ENCODE data around the gene INSIG1.
A peak's percentile ranks its signal among the peaks of the same experiment; 100 is the strongest.

The INSIG1 gene

DNA sequence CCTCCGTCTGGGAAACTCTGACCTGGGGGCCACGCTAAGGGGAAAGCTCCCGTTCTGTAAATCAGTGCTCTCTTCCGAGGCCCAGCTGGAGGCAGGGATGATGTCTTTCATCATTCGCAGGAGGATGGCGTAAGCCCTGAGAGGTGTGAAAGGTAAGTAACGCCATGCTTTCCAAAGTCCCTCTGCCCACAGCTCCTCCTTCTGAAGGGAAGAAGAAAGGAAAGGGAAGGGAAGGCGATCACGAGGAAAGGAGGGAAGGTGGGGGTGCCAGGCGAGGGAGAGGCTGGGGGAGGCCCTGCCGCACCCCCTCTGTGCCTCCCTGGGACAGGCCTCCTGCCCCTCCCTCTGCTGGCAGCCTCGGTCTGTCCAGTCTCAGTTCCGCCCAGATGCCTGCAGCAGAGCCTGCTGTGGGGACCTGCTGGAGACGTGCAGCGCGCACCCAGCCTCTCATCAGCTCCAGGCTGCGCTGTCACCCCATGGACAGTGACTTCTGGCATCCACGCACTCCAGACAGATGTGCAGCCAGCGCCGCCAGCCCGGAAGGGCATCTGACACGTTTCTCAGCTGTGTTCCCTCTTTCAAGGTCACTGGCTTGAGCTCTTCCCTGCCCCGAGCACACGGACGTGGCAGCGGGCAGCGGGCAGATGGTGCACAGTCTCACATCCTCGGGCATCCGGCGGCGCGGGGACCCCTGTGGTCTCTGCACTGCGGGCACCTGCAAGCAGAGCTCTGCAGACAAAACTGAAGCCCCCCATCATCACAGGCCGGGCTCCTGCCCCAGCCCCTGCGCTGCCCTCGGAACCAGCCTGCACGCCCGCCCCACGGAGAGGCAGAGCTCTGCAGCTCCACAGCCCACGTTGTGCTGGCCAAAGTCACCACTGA is 60.6 kb downstream of the INSIG1 start:
- Histone ChIP-seq H2BK120ac (ENCODE audit: low read depth, low read length) (no peak overlapping the region), H2AK5ac (ENCODE audit: low read length) (no peak overlapping the region), H3K4me1 (ENCODE audit: control insufficient read depth, low read depth, low read length) (no peaks in the 10 kb centered on the region), H3K79me1 (ENCODE audit: low read length) (no peaks in the 10 kb centered on the region), H4K5ac (ENCODE audit: low read length) (no peak overlapping the region), H3K79me2 (ENCODE audit: control insufficient read depth, insufficient read depth, low read length) (no peaks in the 10 kb centered on the region), H2BK5ac (ENCODE audit: low read length) (no peak overlapping the region), H3K27me3 (ENCODE audit: insufficient read depth, low read length, poor library complexity) (no peaks in the 10 kb centered on the region), H2BK15ac (replicated peaks; ENCODE audit: low read depth) (no peak overlapping the region), H3K27ac (ENCODE audit: low read depth, low read length) (no peak overlapping the region), H3K9ac (ENCODE audit: low read length) (no peak overlapping the region), H3K4me2 (ENCODE audit: low read length) (no peak overlapping the region), H3K18ac (ENCODE audit: low read length) (no peak overlapping the region), H3K23ac (ENCODE audit: low read length) (no peak overlapping the region), H3K36me3 (ENCODE audit: control insufficient read depth, insufficient read depth, low read length) (no peaks in the 10 kb centered on the region), H3K4ac (ENCODE audit: low read depth, low read length) (no peak overlapping the region), H4K8ac (ENCODE audit: low read depth, low read length) (no peak overlapping the region), H3K4me3 (ENCODE audit: low read length) (no peak overlapping the region), H3K56ac (ENCODE audit: low read length) (no peak overlapping the region)
- DNase-seq = peak; percentile 52
- no CpG with 5 or more reads among the region's 40 CpGs for WGBS (ENCODE audit: extremely low coverage, insufficient coverage, low lambda C conversion rate)

DNA sequence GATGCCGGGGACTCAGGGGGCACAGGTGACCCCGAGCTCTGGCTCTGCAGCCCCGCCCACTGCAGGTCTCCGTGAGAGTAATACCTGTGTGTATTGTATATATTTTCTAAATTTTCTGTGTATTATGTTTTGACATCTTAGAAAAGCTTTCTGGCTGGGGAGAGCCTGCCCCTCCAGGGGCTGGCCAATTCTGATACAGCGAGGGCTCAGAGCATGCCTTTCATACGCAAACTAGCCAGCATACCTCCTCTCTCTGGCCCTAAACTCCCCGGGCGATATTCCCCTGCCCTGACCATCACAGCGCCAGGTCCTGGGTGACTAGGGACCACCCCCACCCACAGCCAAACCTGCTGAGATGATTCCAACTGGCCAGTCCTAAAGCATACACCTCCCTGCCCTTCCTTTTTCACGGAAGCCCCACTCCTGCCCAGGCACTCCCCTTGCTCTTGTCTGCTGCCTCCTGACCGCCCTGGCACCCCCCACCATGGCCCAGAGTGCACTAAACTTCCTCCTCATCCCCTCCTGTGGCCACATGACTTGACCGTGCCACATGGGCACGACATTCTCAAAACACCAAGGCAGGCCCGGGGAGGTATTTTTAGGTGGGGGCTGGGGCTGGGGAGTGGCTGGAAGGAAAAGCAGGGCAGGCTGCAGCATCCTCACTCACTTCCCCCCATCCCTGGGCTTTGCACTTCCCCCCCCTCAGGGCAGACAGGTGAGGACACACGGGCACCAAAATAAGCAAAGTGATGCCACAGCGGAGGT is 61.5 kb downstream of the INSIG1 start:
- WGBS (ENCODE audit: extremely low coverage, insufficient coverage, low lambda C conversion rate) = no CpG with 5 or more reads among the region's 16 CpGs
- no peak overlapping the region for H3K18ac ChIP-seq (ENCODE audit: low read length)
- H3K4me1 ChIP-seq (ENCODE audit: control insufficient read depth, low read depth, low read length) = no peaks in the 10 kb centered on the region
- no peak overlapping the region for H3K23ac ChIP-seq (ENCODE audit: low read length)
- no peak overlapping the region for H3K56ac ChIP-seq (ENCODE audit: low read length)
- H2BK15ac ChIP-seq (replicated peaks; ENCODE audit: low read depth) = no peak overlapping the region
- H3K4ac ChIP-seq (ENCODE audit: low read depth, low read length) = no peak overlapping the region
- no peaks in the 10 kb centered on the region for H3K79me2 ChIP-seq (ENCODE audit: control insufficient read depth, insufficient read depth, low read length)
- no peak overlapping the region for H4K8ac ChIP-seq (ENCODE audit: low read depth, low read length)
- no peak overlapping the region for H3K4me2 ChIP-seq (ENCODE audit: low read length)
- no peaks in the 10 kb centered on the region for H3K36me3 ChIP-seq (ENCODE audit: control insufficient read depth, insufficient read depth, low read length)
- no peak overlapping the region for H2BK5ac ChIP-seq (ENCODE audit: low read length)
- no peak overlapping the region for H3K4me3 ChIP-seq (ENCODE audit: low read length)
- DNase-seq = no peak
- H2AK5ac ChIP-seq (ENCODE audit: low read length) = no peak overlapping the region
- H3K79me1 ChIP-seq (ENCODE audit: low read length) = no peaks in the 10 kb centered on the region
- no peak overlapping the region for H3K9ac ChIP-seq (ENCODE audit: low read length)
- no peak overlapping the region for H4K5ac ChIP-seq (ENCODE audit: low read length)
- no peak overlapping the region for H3K27ac ChIP-seq (ENCODE audit: low read depth, low read length)
- no peaks in the 10 kb centered on the region for H3K27me3 ChIP-seq (ENCODE audit: insufficient read depth, low read length, poor library complexity)
- no peak overlapping the region for H2BK120ac ChIP-seq (ENCODE audit: low read depth, low read length)

Measured in mesendoderm (in vitro differentiated cells).